ENCODE measurements around the gene DNAJC4. TPM values are rescaled to one million over a fixed set of nuclear protein-coding genes. Genes with fewer than 3 reads are reported as not detected.
A peak's percentile ranks its signal among the peaks of the same experiment; 100 is the strongest.

DNAJC4 gene
- total and polyA plus RNA-seq, 9 of the 15 experiments (the other 6 are each of a cell fraction or from before 2014, with no cell fraction given), result 4.0 to 32.6 (median 19.9) TPM

- peak; percentile 55; the same call in 1 of the 2 replicates for TF ChIP-seq RB1 (IDR thresholded peaks at IDR 0.05; ENCODE audit: low read depth)
- TF ChIP-seq RCOR1 (IDR thresholded peaks at IDR 0.05; ENCODE audit: borderline replicate concordance in 1 of 2, low read depth in 2 of 2, low read length in 2 of 2), result no peak; a peak in 1 of 4 replicates
- TF ChIP-seq TFAP4 (CRISPR knock-in tag; IDR thresholded peaks at IDR 0.05; ENCODE audit: borderline replicate concordance), result 0 out of 2 replicates have a peak, but pooled peaks have one; percentile 38
- TF ChIP-seq TAF1 (IDR thresholded peaks at IDR 0.05; ENCODE audit: control insufficient read depth, extremely low read depth, insufficient read depth, low read length, severe bottlenecking), result peak; percentile 78
- 0 out of 2 replicates have a peak, but pooled peaks have one; percentile 19 for TF ChIP-seq ERF (CRISPR knock-in tag; IDR thresholded peaks at IDR 0.05)
- TF ChIP-seq ZNF280A (IDR thresholded peaks at IDR 0.05; ENCODE audit: low read depth, partially characterized antibody), result no peak
- TF ChIP-seq CCNT2 (IDR thresholded peaks at IDR 0.05; ENCODE audit: borderline replicate concordance, extremely low read depth, insufficient read length, low read depth, low read length), result peak; percentile 66
- peak in 1 of 2 experiments; percentile 82; a peak in 2 of 4 replicates for TF ChIP-seq ZNF639 (CRISPR knock-in tag; conservative IDR thresholded peaks at IDR 0.05 in 1 of 2, IDR thresholded peaks at IDR 0.05 in 1 of 2)
- TF ChIP-seq ETS1 (conservative IDR thresholded peaks at IDR 0.05; ENCODE audit: control insufficient read depth, low read depth, low read length), result peak; percentile 56; the same call in 1 of the 2 replicates
- TF ChIP-seq MYC (IDR thresholded peaks at IDR 0.05; ENCODE audit: low read depth, low read length), result peak; percentile 67
- no peak for TF ChIP-seq MYC (CRISPR knock-in tag; IDR thresholded peaks at IDR 0.05; ENCODE audit: borderline replicate concordance, low read depth)
- no peak for TF ChIP-seq FOXO4 (CRISPR knock-in tag; IDR thresholded peaks at IDR 0.05)
- no peak for TF ChIP-seq TRIM25 (IDR thresholded peaks at IDR 0.05; ENCODE audit: borderline replicate concordance)
- peak in 1 of 2 experiments; percentile 10; a peak in 1 of 4 replicates for TF ChIP-seq KDM4B (IDR thresholded peaks at IDR 0.05; ENCODE audit: borderline replicate concordance in 2 of 2, low read depth in 1 of 2)
These were observed 20.8 kb downstream of the DNAJC4 start, which contains the start of gene PLCB3 (continued) for GRCh38 chr11:64251016-64251752.
